Astrocyte (in vitro differentiated cells and primary cell): ENCODE data around the gene FBXO7.

Source experiments
- CTCF ChIP-seq: IDR thresholded peaks from 2 replicates; pipeline ENCODE4 v1.5.1; 2011; ENCODE audit warnings: low read depth, mild to moderate bottlenecking, inconsistent platforms, low read length, moderate library complexity; ENCODE audit not compliant: insufficient read depth
- EZH2 ChIP-seq: IDR thresholded peaks from 2 replicates; pipeline ENCODE4 v1.6.1; 2012; ENCODE audit warnings: mild to moderate bottlenecking, low read length, inconsistent platforms; ENCODE audit not compliant: insufficient read depth

GRCh38 chr22:32531228-32531627 is 56.6 kb downstream of the FBXO7 start:
- no peak for TF ChIP-seq CTCF
- TF ChIP-seq EZH2 = no peak
